ENCODE data around the gene GUCY1A2.

GRCh38 chr11:106999196-106999595 is 19.1 kb downstream of the GUCY1A2 start:
- TF ChIP-seq CTCF (IDR thresholded peaks at IDR 0.05) (no peak), POLR2A (IDR thresholded peaks at IDR 0.05) (no peak)
